ENCODE results near the gene HOGA1. TPM values are rescaled to one million over a fixed set of nuclear protein-coding genes. Genes with fewer than 3 reads are reported as not detected.

HOGA1 gene
- total RNA-seq, 2 donors from 2014 or later = 1.0 to 2.7 TPM

DNA sequence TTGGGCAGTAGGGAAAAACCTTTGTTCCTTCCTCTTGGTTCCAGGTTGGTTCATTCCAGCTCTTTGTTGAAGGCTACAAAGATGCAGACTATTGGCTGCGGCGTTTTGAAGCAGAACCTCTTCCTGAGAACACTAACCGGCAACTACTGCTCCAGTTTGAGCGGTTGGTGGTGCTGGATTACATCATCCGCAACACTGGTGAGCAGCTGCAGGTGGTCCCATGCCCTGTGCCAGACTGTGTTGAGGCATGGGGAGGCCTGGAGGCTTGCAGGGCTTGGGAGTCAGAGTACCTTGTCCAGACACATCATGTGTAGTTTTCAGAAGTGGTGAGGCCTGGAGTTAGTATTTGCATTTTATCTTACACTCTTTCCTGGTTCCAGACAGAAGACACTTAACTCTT is 72.6 kb downstream of the HOGA1 start:
- intact Hi-C loops (cut with DNase I) = no loop called here
- Histone ChIP-seq H3K27ac (no peak overlapping the region), H3K4me1 (replicated peaks) (no peaks in the 10 kb centered on the region), H3K36me3 (peaks cover 0 to 10% of the 10 kb centered on the region in 2 donors), H3K27me3 (replicated peaks; ENCODE audit: insufficient read depth) (no peaks in the 10 kb centered on the region), H3K9me3 (no peaks in the 10 kb centered on the region), H3K4me3 (no peak overlapping the region)
- no peak for DNase-seq (ENCODE audit: low spot score)
- TF ChIP-seq POLR2AphosphoS5 (IDR thresholded peaks at IDR 0.05) (no peak), POLR2A (IDR thresholded peaks at IDR 0.05) (no peak), CTCF (IDR thresholded peaks at IDR 0.05) (no peak)
- WGBS = 94% methylated on average over 5 of the region's 5 CpGs

DNA sequence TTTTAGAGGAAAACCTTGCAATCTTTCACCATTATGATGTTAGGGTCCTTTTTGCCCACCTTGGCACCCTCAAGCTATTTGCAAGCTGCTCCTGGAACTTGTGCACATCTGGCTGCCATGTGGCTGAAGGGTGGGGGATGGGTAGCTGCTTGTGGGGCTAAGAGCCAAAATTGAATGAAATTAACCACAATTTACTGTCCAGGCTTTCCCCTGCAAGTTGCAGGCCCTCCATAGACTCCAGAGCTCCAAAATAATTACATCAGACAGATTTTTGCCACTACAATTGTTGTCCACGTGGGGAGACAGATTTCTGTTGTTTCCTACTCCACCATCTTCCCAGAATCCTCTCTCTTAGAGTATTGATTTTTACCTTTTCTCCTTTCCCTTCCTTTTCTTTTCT is 75.4 kb downstream of the HOGA1 start:
- no peak for DNase-seq (ENCODE audit: low spot score)
- Histone ChIP-seq H3K36me3 (peaks cover 0 to 10% of the 10 kb centered on the region in 2 donors), H3K4me1 (replicated peaks) (no peaks in the 10 kb centered on the region), H3K27me3 (replicated peaks; ENCODE audit: insufficient read depth) (no peaks in the 10 kb centered on the region), H3K27ac (no peak overlapping the region), H3K4me3 (no peak overlapping the region), H3K9me3 (no peaks in the 10 kb centered on the region)
- intact Hi-C loops (cut with DNase I) = no loop called here
- TF ChIP-seq POLR2A (IDR thresholded peaks at IDR 0.05) (no peak), POLR2AphosphoS5 (IDR thresholded peaks at IDR 0.05) (no peak), CTCF (IDR thresholded peaks at IDR 0.05) (no peak)
- 68% methylated on average over 1 of the region's 1 CpG for WGBS

Other genes starting within 250 kb of the HOGA1 start
- 10 to 100 TPM; 43.0 to 45.3 TPM for gene FRAT2, start 249.7 kb upstream of the HOGA1 start, total RNA-seq
- gene RRP12, start 183.0 kb upstream of the HOGA1 start, total RNA-seq = 10 to 100 TPM; 14.9 to 38.6 TPM
- gene PGAM1, start 158.2 kb upstream of the HOGA1 start, total RNA-seq = 100 to 1,000 TPM; 198 to 277 TPM
- 10 to 100 TPM; 21.8 to 30.8 TPM for gene EXOSC1, start 138.4 kb upstream of the HOGA1 start, total RNA-seq
- gene ZDHHC16, start 138.2 kb upstream of the HOGA1 start, total RNA-seq = 10 to 100 TPM; 30.8 to 42.4 TPM
- 100 to 1,000 TPM in 1 of 2 donors, 10 to 100 TPM in 1; 41.5 to 207 TPM for gene MMS19, start 86.0 kb upstream of the HOGA1 start, total RNA-seq
- 10 to 100 TPM; 10.0 to 93.8 TPM for gene UBTD1, start 85.5 kb upstream of the HOGA1 start, total RNA-seq
- gene ANKRD2, start 11.6 kb upstream of the HOGA1 start, total RNA-seq = 10 to 100 TPM in 1 of 2 donors, not detected in 1; 13.9 TPM
- gene C10orf62, start 5.3 kb downstream of the HOGA1 start, total RNA-seq = 10 to 100 TPM in 1 of 2 donors, not detected in 1; 14.0 TPM
- 1 to 10 TPM; 4.7 to 5.5 TPM for gene MORN4, start 49.1 kb downstream of the HOGA1 start, total RNA-seq
- gene PI4K2A, start 56.3 kb downstream of the HOGA1 start, total RNA-seq = 10 to 100 TPM; 12.3 to 26.2 TPM
- gene AVPI1, start 102.9 kb downstream of the HOGA1 start, total RNA-seq = 10 to 100 TPM; 17.0 to 28.6 TPM
- 10 to 100 TPM; 32.8 to 35.3 TPM for gene MARVELD1, start 129.3 kb downstream of the HOGA1 start, total RNA-seq
- 10 to 100 TPM; 15.3 to 41.4 TPM for gene ZFYVE27, start 152.7 kb downstream of the HOGA1 start, total RNA-seq
- gene SFRP5, start 187.6 kb downstream of the HOGA1 start, total RNA-seq = 1 to 10 TPM in 1 of 2 donors, under 1 TPM in 1; 0.23 to 3.2 TPM